Brain pericyte (primary cell): ENCODE data around the gene ACO2.
A peak's percentile ranks its signal among the peaks of the same experiment; 100 is the strongest.
"Not testable (repeated sequence)": the region's sequence is repeated elsewhere in the genome, so short reads cannot be mapped to it uniquely, and the experiment has no call there.

Source experiments
- DNase-seq: peaks from one replicate; pipeline ENCODE4 v3.0.0-alpha.2; 2012; ENCODE audit warnings: low read depth, low spot score

Gene ACO2

GRCh38 chr22:41468381-41469217 is at the start of gene ACO2, which contains the start of gene PHF5A:
ACO2 (plus strand) TSS chr22:41469117; CDS start chr22:41469147, 30 bp downstream.
PHF5A (minus strand) TSS chr22:41468692; CDS start chr22:41468653, 39 bp downstream.
- DNase-seq, result peak; percentile 99

GRCh38 chr22:41425660-41426365 is 43.1 kb upstream of the ACO2 start:
- DNase-seq, result no peak

- no peak for DNase-seq
Observed at GRCh38 chr22:41429232-41429950, 39.5 kb upstream of the ACO2 start.

GRCh38 chr22:41429951-41430332 is 39.0 kb upstream of the ACO2 start:
- no peak for DNase-seq

GRCh38 chr22:41431656-41432055 is 37.3 kb upstream of the ACO2 start:
- no peak for DNase-seq

DNA sequence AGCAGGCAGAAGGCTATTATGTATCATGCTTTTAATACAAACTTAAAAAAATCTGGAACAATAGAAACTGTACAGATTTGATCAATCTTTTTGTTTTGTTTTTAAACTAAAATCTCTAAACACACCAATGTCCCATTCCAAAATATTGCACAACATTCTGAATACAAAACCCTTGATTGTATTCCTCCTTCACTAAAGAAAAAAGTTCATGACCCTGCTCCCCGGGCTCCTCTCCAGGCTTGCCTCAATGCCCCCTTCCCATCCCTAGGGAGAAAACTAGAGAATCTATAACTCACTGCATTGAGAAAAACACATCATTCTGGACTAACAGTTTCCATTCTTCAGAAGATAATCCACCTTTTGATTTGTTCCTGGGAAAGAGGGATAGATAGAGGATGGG is 35.4 kb upstream of the ACO2 start:
- DNase-seq, result not testable (repeated sequence)

DNA sequence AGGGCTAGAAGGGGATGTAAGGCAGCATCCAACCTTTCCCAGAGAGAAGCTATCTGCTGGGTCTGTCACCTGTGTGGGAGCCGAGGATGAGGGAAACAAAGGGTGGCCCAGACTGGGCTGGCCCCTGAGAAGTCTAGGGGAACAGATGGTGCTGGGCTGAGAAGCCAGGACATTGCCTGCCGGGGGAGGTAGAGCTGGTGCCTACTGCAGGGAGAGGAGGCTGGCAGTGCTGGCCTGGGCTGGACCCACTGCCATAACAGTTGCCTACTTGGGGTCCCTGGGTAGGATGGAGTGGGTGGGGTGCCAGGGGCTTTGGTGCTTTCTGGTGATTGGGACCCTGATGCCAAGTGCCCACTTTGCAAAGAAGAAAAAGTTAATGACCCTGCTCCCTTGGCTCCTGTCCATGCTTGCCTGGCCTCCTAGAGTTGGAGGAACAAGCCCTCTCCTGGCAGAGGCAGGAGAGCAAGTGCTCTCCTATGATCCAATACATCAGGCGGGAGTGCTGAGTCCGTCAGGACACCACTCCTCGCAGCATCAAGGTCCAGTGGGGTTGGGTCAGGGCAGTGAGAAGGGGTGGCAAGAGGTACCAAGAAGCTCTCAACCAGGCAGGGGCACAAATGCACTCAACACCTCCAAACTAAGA is 34.4 kb upstream of the ACO2 start:
- not testable (repeated sequence) for DNase-seq

GRCh38 chr22:41435560-41435959 is 33.4 kb upstream of the ACO2 start:
- DNase-seq, result no peak

GRCh38 chr22:41436322-41437113 is 32.4 kb upstream of the ACO2 start:
- DNase-seq, result no peak

DNA sequence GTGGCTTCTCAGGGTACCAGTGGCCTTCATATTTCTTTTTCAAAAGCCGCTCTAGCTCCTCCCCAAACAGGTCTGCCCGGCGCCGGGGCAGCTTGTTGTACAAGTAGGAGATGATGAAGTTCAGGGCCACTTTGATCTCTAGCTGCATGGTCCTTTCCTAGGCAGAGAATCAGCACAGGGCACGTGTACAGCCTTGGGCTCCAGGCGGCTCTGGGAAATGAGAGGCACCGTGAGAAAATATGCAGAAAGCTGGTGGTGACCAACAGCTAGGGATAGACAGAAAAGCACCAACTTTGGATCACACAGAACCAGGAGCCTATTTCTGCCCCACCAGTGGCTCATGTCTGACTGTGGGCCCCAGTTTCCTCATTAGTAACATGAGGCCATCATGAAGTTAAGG is 31.7 kb upstream of the ACO2 start:
- DNase-seq, result no peak

- not testable (repeated sequence) for DNase-seq
Observed at GRCh38 chr22:41440511-41440910, 28.4 kb upstream of the ACO2 start.

- no peak for DNase-seq
Observed at GRCh38 chr22:41442240-41442792, 26.6 kb upstream of the ACO2 start.

DNA sequence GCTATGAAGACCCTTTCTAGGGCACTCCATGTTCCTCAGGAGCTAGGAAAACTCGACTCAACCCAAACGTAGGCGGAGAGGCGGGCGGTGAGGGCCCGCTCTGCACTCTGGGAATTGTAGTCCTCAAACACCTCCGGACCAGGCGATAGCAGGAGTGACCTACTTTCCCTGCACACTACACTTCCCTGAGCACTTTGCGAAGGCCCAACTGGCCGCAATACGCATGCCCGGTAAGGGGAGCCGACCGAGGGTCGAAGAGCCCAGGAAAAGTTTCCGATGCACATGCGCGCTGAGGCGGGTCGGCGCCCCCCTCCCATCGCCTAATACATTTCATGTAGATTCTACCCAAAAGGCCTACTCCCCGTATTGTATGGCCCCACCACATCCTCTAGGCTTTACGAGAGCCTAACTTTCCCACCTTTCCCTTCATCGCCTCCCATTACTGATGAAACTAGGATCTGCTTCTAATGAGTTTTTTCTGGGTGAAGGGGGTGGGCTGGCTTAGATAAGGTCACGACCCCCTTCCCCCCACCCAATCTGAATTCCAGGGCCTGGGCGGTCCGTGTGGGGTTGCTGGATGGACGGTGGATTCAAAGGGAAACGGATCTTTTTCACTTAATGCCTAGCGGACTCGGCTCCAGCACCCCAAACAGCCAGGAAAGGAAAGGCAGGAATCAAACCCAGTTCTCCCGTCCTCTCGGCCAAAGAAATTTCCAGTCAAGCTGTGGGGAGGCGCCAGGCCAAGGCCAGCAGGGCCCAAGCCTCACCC is 24.4 kb upstream of the ACO2 start:
- peak; percentile 91 for DNase-seq

GRCh38 chr22:41445129-41446056 is 23.5 kb upstream of the ACO2 start:
- DNase-seq, result no peak

DNA sequence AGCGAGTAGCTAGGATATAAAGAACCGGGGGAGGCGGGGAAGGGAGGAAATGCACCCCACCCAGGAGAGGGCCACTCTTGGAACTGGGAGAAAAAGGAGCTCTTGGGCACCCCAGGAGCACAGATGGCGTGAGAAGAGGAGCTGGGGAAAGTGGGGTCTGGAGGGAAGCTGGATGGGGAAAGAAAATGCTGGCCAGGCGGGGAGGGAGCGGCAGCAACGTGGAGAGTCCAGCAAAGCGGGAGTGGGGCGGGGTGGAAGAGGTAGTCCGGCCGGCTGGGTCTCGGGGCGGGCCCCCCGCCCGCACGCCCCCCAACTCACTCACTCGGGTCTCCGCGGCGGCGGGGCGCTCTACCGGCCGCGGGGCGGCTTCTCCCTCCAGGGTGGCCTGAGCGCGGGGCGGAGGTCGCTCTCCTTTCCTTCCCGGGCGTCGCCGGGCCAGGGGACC is 22.8 kb upstream of the ACO2 start:
- DNase-seq, result no peak

DNA sequence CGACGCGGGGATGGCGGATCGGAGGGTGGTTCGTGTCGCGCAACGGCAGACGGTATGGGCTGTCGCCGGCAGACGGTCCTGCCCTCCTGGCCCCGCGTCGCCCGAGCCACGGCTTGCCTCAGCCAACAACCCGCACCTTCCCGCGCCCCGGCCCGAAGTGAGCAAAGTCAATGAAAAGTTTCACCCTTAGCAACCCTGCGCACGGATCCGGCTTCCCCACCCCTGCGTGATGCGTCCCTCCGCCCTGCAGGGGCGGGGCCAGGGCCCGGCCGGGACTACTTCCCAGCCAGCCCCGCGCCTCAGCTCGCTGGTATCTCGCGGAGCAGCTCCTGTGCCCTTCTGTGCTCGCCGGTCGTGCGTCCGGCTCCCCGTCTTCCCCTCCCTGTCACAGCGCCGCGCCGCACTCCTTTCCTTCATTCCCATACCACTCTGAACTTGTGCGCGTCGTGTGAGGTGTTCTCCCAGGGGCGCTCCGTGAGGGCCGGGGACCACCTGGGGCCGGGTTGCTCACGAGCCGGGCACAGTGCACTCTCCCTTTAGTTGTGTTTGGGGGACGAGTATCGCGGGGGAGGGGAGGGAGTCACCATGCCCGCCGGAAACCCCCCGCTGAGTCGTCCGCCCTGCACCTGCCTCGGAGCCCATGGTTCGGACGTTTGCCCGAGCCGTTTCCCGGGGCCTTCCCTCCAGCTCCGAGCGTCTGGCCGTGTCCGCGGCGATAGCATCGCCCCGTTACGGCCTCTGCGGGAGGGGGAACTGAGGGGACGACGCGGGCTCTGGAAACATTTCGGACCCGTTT is 22.1 kb upstream of the ACO2 start, which contains the start of gene TOB2:
TOB2 (minus strand) TSS at position 163 of the 796 bp plus-strand sequence. CDS start 9,456 bp downstream, outside the sequence.
- peak; percentile 73 for DNase-seq

DNA sequence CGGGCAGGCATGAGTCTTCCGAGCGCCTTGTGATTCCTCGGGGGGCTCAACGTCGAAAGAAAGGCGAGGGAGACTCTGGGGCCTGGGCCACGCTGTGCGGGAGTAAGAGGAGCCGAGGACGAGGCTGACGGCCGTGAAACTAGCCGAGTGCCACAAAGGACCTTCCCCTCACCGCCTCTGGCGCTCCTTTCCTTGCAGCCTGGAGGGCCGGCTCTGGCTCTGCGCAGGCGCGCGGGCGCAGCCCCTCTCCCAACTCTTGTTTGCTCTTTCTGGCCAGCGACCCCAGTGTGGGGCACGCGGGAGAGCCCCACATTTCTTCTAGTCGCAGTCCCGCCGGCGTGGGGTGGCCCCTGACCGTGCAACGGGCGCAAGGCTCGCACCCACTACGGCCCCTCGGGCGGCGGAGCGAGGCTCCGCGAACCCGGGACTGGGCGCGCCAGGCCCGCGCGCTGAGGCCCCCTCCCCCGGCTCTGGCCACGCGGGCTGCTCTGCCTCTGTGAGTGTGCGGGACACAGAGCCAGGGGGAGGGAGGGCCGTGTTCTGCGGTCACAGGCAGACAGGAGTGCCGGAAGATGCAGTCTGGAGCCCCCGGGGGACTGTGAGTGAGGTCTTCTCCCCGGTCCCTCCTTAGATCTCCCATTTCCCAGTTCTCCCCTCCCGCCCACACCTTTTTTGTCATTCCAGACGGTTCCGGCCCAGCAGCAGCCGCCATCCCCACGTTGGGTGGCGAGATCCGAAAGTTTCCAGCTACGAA is 21.3 kb upstream of the ACO2 start:
- no peak for DNase-seq
